Loucy (cell line): ENCODE results near the gene MTCH1.

ENCODE experiments used
- CTCF ChIP-seq: fragments of 200-600 bp; sonication (generic); conservative IDR thresholded peaks from 2 replicates; pipeline ENCODE4 v1.5.1; 2014; ENCODE audit warnings: mild to moderate bottlenecking, antibody characterized with exemption, low read length
- EZH2phosphoT487 ChIP-seq: fragments of 200-600 bp; IDR thresholded peaks from 2 replicates; pipeline ENCODE4 v1.6.1; 2018; ENCODE audit warnings: antibody characterized with exemption, mild to moderate bottlenecking, moderate library complexity, borderline replicate concordance

GRCh38 chr6:36925809-36926208 lies 60.2 kb downstream of the MTCH1 start:
- TF ChIP-seq CTCF (no peak), EZH2phosphoT487 (no peak)
